GM12891 (cell line): ENCODE data around the gene SMC4.

Experiments
- POLR2A ChIP-seq: IDR thresholded peaks from 2 replicates; pipeline ENCODE4 v1.6.1; 2011; ENCODE audit warnings: low read depth, low read length, control low read depth
- POLR2AphosphoS5 ChIP-seq: IDR thresholded peaks from 2 replicates; pipeline ENCODE4 v1.6.1; 2011; ENCODE audit warnings: low read depth, low read length, control low read depth
- SPI1 ChIP-seq: IDR thresholded peaks from 2 replicates; pipeline ENCODE4 v1.6.1; 2011; ENCODE audit warnings: low read depth, low read length, control low read depth

DNA sequence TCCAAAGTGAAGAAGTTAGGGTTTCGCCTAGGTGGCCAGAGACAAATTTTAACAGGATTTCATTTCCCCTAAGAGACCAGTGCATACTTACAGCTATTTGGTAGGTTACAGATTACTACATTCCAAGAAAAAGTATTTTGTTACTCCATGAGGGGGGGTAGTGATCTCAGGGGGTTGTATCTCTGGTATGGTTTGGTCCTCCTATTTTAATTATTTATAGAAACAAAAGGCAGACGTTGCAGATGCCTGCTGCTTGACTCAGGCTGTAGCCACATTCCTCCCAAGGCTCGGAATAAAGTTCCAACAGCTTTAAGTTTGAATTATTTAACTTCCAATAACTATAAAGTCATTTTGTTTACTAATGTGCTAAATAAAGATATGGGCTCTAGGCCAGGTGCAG lies 51.4 kb downstream of the SMC4 start:
- TF ChIP-seq POLR2A (no peak), POLR2AphosphoS5 (no peak), SPI1 (no peak)
